GM20000 (cell line): ENCODE results near the gene GUCY2D.
"Not testable (repeated sequence)": the region's sequence is repeated elsewhere in the genome, so short reads cannot be mapped to it uniquely, and the experiment has no call there.

Experiments used
- DNase-seq: peaks from one replicate; pipeline ENCODE4 v3.0.0; 2012; ENCODE audit warnings: low spot score
- TF ChIP-seq, protein P1 (sequence below): IDR thresholded peaks from 2 replicates; pipeline ENCODE4 v1.5.1; 2012; ENCODE audit warnings: mild to moderate bottlenecking, control low read depth; ENCODE audit errors: extremely low read depth, missing control alignments

GUCY2D gene

DNA sequence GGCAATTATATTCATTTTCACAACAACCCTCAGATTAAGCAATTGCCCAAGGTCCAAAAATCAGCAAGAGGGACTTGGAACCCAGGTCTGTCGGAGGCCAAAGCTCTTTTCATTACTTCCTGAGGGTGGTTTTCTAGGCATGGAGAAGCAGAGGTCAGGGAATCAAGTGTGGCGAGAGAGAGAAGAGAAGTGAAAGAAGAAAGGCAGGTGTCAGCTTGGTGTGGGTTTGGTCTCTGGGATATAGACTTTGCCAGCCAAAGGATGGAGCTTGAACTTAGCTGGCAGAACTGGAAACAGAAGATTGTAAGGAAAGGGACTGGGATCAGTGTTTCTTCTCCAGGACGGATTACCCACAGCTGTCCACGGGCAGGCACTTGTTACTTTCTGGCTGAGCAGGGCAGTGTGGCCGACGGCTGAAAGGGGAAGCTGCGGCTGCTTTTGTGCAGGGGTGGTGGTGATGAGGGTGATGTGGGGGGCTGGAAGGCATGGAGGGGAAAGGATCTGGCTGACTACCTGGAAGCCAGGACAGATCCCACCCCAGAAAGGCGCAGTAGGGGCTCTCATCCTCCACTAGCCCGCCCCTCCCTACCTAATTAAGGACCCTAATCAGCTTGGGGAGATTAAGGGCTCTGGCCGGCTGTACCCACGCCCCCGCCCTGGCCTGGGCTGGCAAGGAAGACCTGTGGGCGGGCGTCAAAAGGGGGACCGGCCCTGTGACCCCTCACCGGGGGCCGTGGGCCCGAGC is at the start of gene GUCY2D:
Gene GUCY2D (plus strand): TSS at position 640 of the 745 bp plus-strand sequence. CDS start 433 bp downstream, outside the sequence.
- TF ChIP-seq, protein P1, sequence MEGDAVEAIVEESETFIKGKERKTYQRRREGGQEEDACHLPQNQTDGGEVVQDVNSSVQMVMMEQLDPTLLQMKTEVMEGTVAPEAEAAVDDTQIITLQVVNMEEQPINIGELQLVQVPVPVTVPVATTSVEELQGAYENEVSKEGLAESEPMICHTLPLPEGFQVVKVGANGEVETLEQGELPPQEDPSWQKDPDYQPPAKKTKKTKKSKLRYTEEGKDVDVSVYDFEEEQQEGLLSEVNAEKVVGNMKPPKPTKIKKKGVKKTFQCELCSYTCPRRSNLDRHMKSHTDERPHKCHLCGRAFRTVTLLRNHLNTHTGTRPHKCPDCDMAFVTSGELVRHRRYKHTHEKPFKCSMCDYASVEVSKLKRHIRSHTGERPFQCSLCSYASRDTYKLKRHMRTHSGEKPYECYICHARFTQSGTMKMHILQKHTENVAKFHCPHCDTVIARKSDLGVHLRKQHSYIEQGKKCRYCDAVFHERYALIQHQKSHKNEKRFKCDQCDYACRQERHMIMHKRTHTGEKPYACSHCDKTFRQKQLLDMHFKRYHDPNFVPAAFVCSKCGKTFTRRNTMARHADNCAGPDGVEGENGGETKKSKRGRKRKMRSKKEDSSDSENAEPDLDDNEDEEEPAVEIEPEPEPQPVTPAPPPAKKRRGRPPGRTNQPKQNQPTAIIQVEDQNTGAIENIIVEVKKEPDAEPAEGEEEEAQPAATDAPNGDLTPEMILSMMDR, result no peak
- DNase-seq, result peak; percentile 67

DNA sequence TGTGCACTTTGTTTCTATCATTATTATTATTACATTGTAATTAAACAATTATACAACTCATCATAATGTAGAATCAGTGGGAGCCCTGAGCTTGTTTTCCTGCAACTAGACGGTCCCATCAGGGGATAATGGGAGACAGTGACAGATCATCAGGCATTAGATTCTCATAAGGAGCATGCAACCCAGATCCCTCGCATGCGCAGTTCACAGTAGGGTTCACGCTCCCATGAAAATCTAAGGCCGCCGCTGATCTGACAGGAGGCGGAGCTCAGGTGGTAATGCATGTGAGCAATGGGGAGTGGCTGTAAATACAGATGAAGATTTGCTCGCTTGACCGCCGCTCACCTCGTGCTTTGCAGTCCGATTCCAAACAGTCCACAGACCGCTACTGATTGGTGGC is 49.1 kb upstream of the GUCY2D start:
- not testable (repeated sequence) for DNase-seq

DNA sequence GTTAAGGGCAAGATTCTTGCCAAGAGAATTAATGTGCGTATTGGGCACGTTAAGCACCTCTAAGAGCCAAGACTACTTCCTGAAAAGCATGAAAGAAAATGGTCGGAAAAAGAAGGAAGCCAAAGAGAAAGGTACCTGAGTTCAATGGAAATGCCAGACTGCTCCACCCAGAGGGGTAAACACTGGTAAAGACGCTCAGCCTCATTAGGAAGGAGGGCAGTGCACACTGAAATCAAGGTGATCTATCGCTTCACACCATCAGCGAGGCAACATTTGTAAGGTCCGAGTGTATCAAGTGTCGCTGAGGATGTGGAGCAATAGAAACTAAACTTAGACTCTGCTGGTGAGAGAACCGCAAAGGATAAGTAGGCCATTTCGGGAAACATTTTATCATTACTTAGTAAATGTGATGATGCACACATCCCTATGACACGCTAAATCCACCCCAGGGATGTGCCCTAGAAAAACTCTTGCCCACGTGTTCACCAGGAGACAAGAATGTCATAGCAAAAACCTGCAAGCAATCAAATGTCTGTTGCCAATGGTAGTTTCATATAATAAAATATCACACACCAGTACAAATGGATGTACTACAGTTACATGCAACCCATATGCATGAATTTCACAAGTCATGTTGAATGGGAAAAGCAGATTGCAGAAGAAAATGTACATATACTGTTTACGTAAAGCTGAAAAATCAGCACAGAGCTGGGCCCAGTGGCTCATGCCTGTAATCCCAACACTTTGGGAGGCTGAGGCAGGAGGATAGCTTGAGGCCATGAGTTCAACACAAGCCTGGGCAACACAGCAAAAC is 46.8 kb upstream of the GUCY2D start:
- DNase-seq, result no peak
- TF ChIP-seq, protein P1, result no peak

DNA sequence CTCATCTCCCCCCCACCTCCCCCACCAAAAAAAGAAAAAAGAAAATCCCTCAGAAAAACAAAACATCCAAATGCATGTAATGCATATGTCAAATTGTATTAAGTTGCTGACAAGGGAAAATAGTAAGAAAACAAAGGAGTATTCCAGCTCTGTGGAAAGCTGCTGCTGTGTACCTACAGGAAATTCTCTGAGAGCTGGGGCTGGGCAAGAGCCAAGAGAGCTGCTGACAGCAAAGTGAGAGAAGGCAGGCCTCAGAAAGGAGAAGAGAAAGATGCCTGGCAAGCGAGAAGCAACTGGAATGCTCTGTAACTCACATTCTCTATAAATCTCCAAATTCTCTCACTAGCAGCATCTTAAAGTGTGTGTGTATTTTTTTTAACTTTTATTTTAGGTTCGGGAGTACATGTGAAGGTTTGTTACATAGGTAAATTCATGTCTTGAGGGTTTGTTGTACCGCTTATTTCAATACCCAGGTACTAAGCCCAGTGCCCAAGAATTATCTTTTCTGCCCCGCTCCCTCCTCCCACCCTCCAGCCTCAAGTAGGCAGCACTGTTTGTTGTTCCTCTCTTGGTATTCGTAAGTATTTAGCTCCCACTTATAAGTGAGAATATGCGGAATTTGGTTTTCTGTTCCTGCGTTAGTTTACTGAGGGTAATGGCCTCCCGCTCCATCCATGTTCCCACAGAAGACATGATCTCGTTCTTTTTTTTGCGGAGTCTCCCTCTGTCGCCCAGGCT is 46.0 kb upstream of the GUCY2D start:
- DNase-seq, result no peak
- TF ChIP-seq, protein P1, result no peak

DNA sequence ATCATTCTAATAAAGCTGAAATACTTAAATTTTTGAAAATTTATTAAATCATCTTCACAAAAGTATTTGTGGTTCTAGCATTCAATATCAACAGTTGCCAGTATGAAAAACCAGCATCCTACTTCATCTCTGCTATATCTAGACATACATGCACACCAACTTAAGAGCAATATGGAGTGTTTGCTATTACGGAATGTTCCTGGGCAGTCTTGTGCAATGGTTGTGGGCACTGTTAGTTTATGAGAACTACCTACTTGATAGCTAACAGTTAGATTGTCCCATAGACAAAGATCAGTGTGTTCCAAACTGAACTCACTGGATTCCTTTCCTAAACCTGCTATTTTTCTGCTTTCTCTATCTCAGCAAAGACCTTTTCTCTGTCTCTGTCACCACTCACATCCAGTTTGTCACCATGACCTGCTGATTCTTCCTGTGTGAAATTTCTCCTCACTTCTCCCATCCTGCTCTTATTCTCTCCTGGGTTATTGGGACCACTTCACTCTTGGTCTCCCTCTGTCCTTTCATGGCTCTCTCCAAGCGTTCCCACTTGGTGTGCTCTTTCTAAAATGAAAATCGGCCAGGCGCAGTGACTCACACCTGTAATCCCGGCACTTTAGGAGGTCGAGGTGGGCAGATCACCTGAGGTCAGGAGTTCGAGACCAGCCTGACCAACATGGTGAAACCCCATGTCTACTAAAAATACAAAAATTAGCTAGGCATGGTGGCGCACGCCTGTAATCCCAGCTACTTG is 42.7 kb upstream of the GUCY2D start:
- DNase-seq, result no peak
- TF ChIP-seq, protein P1, result no peak

DNA sequence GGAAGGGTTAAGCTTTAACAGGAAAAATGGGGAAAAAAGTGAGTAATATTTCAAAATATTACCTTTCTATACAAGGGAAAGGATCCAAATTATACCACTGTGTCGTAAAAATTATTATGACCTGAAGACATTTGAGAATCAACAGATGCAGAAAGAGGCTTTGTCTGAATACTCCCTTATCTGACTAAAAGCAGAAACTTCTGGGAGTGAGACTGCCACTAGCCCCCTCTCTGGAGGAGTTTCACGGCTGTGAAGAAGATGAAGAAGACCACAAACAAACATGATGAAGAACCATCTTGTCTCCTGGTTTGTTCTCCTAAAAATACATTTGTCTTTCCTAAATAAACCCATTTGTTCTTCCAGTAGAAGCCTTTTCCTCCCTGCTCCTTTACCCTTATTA is 41.0 kb upstream of the GUCY2D start:
- TF ChIP-seq, protein P1, result no peak
- no peak for DNase-seq

DNA sequence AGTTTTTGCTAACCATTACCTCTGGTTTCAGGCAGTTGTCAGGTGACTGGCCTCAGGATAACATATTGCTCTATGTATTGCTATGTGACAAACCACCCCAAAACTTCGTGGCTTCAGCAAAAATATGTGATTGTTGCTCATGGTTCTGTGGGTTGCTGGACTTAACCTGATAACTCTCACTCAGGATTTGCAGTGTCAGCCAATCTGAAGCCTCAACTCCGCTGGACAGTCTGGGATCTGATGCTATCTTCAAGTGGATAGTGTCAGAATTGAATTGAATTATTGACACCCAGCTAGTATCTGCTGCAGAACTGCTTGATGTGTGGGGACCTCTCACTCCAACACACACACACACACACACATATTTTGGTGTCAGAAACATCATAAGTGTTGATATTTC is 34.7 kb upstream of the GUCY2D start:
- TF ChIP-seq, protein P1, result no peak
- no peak for DNase-seq
